ENCODE measurements around the gene B3GNT5. TPM values are rescaled to one million over a fixed set of nuclear protein-coding genes. Genes with fewer than 3 reads are reported as not detected.
A peak's percentile ranks its signal among the peaks of the same experiment; 100 is the strongest.

Gene B3GNT5
- total and polyA plus RNA-seq, 9 of the 15 experiments (the other 6 are each of a cell fraction or from before 2014, with no cell fraction given): 8.8 to 23.8 (median 14.4) TPM

GRCh38 chr3:183249006-183249718 is 3.9 kb upstream of the B3GNT5 start:
- peak overlapping the region in 1 of 2 experiments; percentile 43; a peak in 1 of 4 replicates for H3K9ac ChIP-seq (ENCODE audit: insufficient read depth in 1 of 2, low read depth in 2 of 2, low read length in 2 of 2)
- H3K27me3 ChIP-seq (ENCODE audit: control insufficient read depth in 2 of 2, insufficient read depth in 2 of 2, low read length in 2 of 2): no peaks in the 10 kb centered on the region; a peak in 1 of 5 replicates
- no peaks in the 10 kb centered on the region for H3K9me1 ChIP-seq (ENCODE audit: control insufficient read depth, insufficient read depth, low read length)
- H3K4me1 ChIP-seq (replicated peaks in 1 of 2; ENCODE audit: control insufficient read depth in 2 of 2, insufficient read depth in 2 of 2, low read length in 2 of 2): peaks cover 3 to 12% of the 10 kb centered on the region in 2 experiments; a peak in 4 of 5 replicates
- TF ChIP-seq NRF1 (conservative IDR thresholded peaks at IDR 0.05 in 1 of 2, IDR thresholded peaks at IDR 0.05 in 1 of 2): no peak
- TF ChIP-seq ZNF133 (CRISPR knock-in tag; IDR thresholded peaks at IDR 0.05): no peak
- TF ChIP-seq PHF21A (IDR thresholded peaks at IDR 0.05; ENCODE audit: borderline replicate concordance, low read depth): no peak
- no peak for TF ChIP-seq MAX (CRISPR knock-in tag; IDR thresholded peaks at IDR 0.05)
- no peak for TF ChIP-seq CHD4 (IDR thresholded peaks at IDR 0.05; ENCODE audit: insufficient read depth, insufficient replicate concordance, low read depth, low read length, poor library complexity, severe bottlenecking)
- no peak for TF ChIP-seq JUND (IDR thresholded peaks at IDR 0.05; ENCODE audit: borderline replicate concordance, low read depth, low read length)
- TF ChIP-seq JUND (tag; IDR thresholded peaks at IDR 0.05; ENCODE audit: borderline replicate concordance, low read depth, low read length): no peak
- TF ChIP-seq TCF15 (CRISPR knock-in tag; IDR thresholded peaks at IDR 0.05): no peak
- no peak for TF ChIP-seq ZNF280B (CRISPR knock-in tag; IDR thresholded peaks at IDR 0.05)
- DNase-seq (ENCODE audit: extremely low read depth in 1 of 4, low spot score in 3 of 4) (no peak), FAIRE-seq (no peak), ATAC-seq (no peak)
- in situ Hi-C loops (cut with MboI): no loop called here
- peaks cover 11% of the 10 kb centered on the region for H3K79me2 ChIP-seq (ENCODE audit: control insufficient read depth, insufficient read depth, low read length)
- H2AFZ ChIP-seq (ENCODE audit: low read depth, low read length): no peak overlapping the region
- H4K20me1 ChIP-seq (replicated peaks; ENCODE audit: control insufficient read depth, insufficient read depth, low read length): no peaks in the 10 kb centered on the region
- H3K36me3 ChIP-seq (ENCODE audit: control insufficient read depth, insufficient read depth, low read length): no peaks in the 10 kb centered on the region
- 35% methylated on average over 5 of the region's 6 CpGs for WGBS (ENCODE audit: insufficient coverage, low coverage, missing lambda C conversion rate)
- H3K9me3 ChIP-seq (replicated peaks; ENCODE audit: control insufficient read depth, insufficient read depth, low read depth, low read length): no peaks in the 10 kb centered on the region
- intact Hi-C loops (cut with micrococcal nuclease): no loop called here
- CTCF ChIA-PET (ENCODE audit: low intra/inter-chr PET ratio): no interaction called here
- no peak overlapping the region for H3K27ac ChIP-seq (ENCODE audit: extremely low read depth, low read depth, low read length)
- no TSS peak for BruUV-seq (replicated peaks)
- no peak overlapping the region for H3K4me2 ChIP-seq (ENCODE audit: insufficient read depth, low read length)
- no peak overlapping the region for H3K4me3 ChIP-seq
- POLR2A ChIA-PET: interaction anchor here (0.6 to 0.7 kb wide), 2 partner anchors 8 to 58 kb away, joined by 3 to 4 read pairs; no protein-coding TSS in a partner anchor
